GM19025 (cell line): ENCODE measurements around the gene AURKA.
A peak's percentile ranks its signal among the peaks of the same experiment; 100 is the strongest.
"Not testable (repeated sequence)": the region's sequence is repeated elsewhere in the genome, so short reads cannot be mapped to it uniquely, and the experiment has no call there.

Experiments used
- ATAC-seq: cut with Tn5 transposase; IDR thresholded peaks from one replicate; pipeline ENCODE4 v1.9.1; 2021; ENCODE audit warnings: mild to moderate bottlenecking, low read depth, moderate library complexity; ENCODE audit not compliant: unreplicated experiment

AURKA gene

GRCh38 chr20:56360908-56361205, 31.2 kb downstream of the AURKA start:
- ATAC-seq: no peak

- no peak for ATAC-seq
Measured at GRCh38 chr20:56360133-56360907, 31.7 kb downstream of the AURKA start.

GRCh38 chr20:56359212-56360132, 32.5 kb downstream of the AURKA start:
- peak; percentile 12 for ATAC-seq

- peak; percentile 98 for ATAC-seq
Measured at GRCh38 chr20:56358600-56359211, 33.3 kb downstream of the AURKA start, which contains the start of gene FAM210B. Gene FAM210B (plus strand): TSS chr20:56358974. CDS start chr20:56359006, 32 bp downstream.

GRCh38 chr20:56358070-56358469, 33.9 kb downstream of the AURKA start:
- no peak for ATAC-seq

GRCh38 chr20:56353356-56353755, 38.7 kb downstream of the AURKA start:
- ATAC-seq: no peak

DNA sequence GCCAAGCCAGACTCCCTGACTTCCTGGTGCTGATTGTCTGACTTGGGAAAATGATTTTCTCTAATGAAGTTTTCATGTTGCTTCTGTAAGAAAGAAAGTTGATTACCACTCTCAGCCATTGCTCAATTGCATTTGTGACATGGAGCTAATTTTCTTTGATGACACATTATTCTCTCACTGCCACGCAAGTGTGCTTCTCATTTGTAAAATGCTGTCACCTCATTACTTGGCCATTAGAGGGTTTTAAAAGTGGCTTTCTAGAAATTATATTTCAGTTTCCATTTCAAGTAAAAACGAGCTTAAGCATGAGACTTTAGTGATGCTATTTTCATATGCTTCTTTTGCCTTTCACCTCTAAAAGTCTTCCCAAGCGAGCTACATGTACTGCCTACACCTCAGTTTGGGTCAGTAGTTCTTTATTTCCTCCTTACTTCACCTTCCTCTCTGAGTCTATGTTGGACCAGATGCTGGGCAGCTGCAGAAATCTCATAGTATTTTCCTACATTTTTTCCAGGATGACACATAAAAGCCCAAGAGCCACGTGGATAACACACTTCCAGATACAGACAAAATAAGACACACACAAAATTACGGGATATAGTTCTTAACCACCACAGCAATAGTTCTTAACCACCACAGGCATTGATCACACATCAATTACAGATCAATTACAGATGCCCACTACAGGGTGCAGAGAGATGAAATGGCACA, 39.5 kb downstream of the AURKA start:
- no peak for ATAC-seq

GRCh38 chr20:56350842-56351241, 41.2 kb downstream of the AURKA start:
- ATAC-seq: no peak

- ATAC-seq: no peak
Measured at GRCh38 chr20:56348746-56349145, 43.3 kb downstream of the AURKA start.

- ATAC-seq: no peak
Measured at GRCh38 chr20:56348305-56348693, 43.7 kb downstream of the AURKA start.

- no peak for ATAC-seq
Measured at GRCh38 chr20:56347628-56348304, 44.2 kb downstream of the AURKA start.

DNA sequence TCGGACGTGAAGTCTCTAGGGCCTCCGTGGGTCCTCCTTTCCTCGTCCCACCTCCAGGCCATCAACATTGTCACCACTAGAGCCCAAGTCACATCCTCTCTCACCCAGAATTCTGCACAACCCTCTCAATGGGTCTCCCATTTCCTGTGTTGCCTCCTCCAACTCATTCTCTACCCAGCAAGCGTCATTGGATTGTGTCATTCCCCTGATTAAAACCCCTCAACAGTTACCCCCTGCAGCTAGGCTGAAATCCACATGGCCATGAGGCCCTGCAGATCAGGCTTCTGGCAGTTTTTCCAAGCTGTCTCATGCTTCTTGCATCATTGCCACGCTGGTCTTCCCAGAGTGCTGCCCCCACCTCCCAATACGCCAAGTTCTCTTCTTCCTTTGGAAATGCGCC, 46.1 kb downstream of the AURKA start:
- no peak for ATAC-seq

GRCh38 chr20:56343861-56344381, 48.1 kb downstream of the AURKA start:
- no peak for ATAC-seq

GRCh38 chr20:56342783-56343182, 49.2 kb downstream of the AURKA start:
- ATAC-seq: no peak

DNA sequence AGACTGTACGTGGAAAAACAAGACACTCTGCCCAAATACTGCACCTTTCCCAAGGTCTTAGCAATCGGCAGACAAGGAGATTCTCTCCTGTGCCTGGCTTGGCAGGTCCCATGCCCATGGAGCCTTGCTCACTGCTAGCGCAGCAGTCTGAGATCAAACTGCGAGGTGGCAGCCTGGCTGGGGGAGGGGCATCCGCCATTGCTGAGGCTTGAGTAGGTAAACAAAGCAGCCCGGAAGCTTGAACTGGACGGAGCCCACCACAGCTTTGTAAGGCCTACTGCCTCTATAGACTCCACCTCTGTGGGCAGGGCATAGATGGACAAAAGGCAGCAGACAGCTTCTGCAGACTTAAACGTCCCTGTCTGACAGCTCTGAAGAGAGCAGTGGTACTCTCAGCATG, 55.3 kb downstream of the AURKA start:
- ATAC-seq: not testable (repeated sequence)

DNA sequence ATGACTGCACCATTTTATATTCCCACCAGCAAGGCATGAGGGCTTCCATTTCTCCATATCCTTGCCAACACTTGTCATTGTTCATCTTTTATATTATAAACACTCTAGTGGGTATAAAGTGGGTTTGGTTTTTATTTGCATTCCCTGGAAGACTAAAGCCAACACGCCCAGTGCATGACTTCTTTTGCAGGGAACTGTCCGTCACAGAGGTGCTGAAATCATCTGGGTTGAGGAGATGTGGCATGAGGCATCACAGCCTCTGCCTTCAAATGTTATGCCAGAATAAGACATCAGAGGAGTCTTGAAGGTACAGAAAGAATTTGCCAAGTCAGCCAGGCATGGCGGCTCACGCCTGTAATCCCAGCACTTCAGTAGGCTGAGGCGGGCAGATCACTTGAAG, 63.2 kb downstream of the AURKA start:
- ATAC-seq: no peak

- ATAC-seq: no peak
Measured at GRCh38 chr20:56324806-56325205, 67.2 kb downstream of the AURKA start.

- ATAC-seq: no peak
Measured at GRCh38 chr20:56323656-56324055, 68.4 kb downstream of the AURKA start.

DNA sequence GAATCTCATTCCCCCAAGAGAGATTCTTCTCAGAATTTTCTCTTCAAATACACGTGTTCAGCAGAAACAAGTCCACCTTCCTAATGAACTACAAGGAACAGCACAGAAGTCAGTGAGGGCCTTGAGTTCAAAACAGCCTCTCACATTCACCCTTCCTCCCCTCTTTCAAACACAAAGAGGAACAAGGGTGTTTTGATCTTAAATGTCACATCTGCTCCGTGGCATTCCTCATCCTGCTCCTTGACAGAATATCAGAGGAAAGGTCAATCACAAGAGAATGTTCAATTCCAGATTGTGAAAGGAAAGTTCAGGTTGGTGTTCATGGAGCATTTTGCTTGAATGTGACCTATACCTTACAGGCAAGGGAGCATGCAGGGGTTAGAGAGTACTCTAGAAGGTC, 68.8 kb downstream of the AURKA start:
- no peak for ATAC-seq

GRCh38 chr20:56322681-56323080, 69.3 kb downstream of the AURKA start:
- ATAC-seq: no peak
